ENCODE measurements around the gene RNF167. TPM values are rescaled to one million over a fixed set of nuclear protein-coding genes. Genes with fewer than 3 reads are reported as not detected.
A peak's percentile ranks its signal among the peaks of the same experiment; 100 is the strongest.

RNF167 gene
- total RNA-seq, 5 donors from 2014 or later (not counting 1 experiment from before 2014, with no cell fraction given), result 109 to 158 (median 135) TPM

DNA sequence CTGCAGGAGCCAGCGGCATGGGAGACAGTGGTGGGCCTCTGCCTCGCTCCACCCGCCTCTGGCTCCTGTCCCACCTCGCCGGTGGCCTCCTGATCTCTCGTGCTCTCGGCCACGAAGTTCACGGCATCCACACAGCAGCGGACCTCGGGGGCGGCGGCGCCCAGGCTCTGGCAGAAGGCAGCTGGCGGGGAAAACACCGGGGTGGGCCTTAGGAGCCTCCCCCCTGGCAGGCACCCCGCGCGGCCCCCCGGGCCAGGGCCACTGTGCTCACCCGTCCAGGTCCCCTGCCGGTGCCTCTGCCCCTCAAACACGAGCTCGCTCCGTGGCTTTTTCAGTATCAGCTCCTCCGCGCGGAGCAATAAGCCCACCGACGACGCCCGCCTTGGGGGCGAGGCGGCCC, 41.1 kb upstream of the RNF167 start:
- 29% methylated on average over 33 of the region's 34 CpGs for WGBS (ENCODE audit: insufficient coverage)
- DNase-seq (peak in 5 of 35 experiments; percentile 17 to 33 (median 23)), ATAC-seq (replicated peaks in 1 of 4) (peak; percentile 1 to 11 (median 6))
- peaks cover 6 to 34% of the 10 kb centered on the region in 2 donors for H3K36me3 ChIP-seq (ENCODE audit: control insufficient read depth in 2 of 2, extremely low read depth in 1 of 2, insufficient read depth in 1 of 2, low read length in 1 of 2)
- no peak overlapping the region for H3K27ac ChIP-seq (ENCODE audit: low read length)
- Mint-ChIP-seq H3K27me3 (no peaks in the 10 kb centered on the region), H3K9me3 (no peaks in the 10 kb centered on the region), H3K36me3 (peaks cover 20% of the 10 kb centered on the region), H3K4me3 (peak overlapping the region; percentile 83 to 90 (median 88)), H3K27ac (no peak overlapping the region), H3K4me1 (peaks cover 38 to 47% (median 38%) of the 10 kb centered on the region in 3 donors)
- peaks cover 12 to 57% of the 10 kb centered on the region in 2 experiments for H3K4me1 ChIP-seq (ENCODE audit: control insufficient read depth in 1 of 2, extremely low read depth in 1 of 2, insufficient read depth in 2 of 2, low read length in 2 of 2)
- CTCF ChIA-PET, result interaction anchor here in 1 of 2 donors (0.7 to 1.7 kb wide), 5 partner anchors 7 to 189 kb away, joined by 3 to 7 read pairs (median 4); partner anchors contain the start of genes ARRB2, RNF167, SLC25A11 and SPAG7
- H3K27me3 ChIP-seq (replicated peaks in 1 of 2; ENCODE audit: control insufficient read depth in 2 of 2, extremely low read depth in 1 of 2, insufficient read depth in 2 of 2, low read length in 1 of 2), result peaks cover 0 to 28% of the 10 kb centered on the region in 2 experiments
- H3K9me3 ChIP-seq, result no peaks in the 10 kb centered on the region
- POLR2A ChIA-PET, result interaction anchor here (0.5 to 1.3 kb wide), 5 partner anchors 50 to 988 kb away, joined by 3 to 5 read pairs (median 4); partner anchors contain the start of genes PFN1 (in 1 of the 2), PLD2 (in 1 of the 2) and SPAG7 (in 1 of the 2)
- peak overlapping the region in 1 of 2 donors; percentile 62 for H3K4me3 ChIP-seq (ENCODE audit: control insufficient read depth in 1 of 2, extremely low read depth in 1 of 2, low read length in 1 of 2)

GRCh38 chr17:4899341-4900230, 40.5 kb upstream of the RNF167 start, which contains the start of gene C17orf107:
Gene C17orf107 (plus strand): TSS chr17:4899536. CDS start chr17:4899763, 227 bp downstream.
- H3K27ac Mint-ChIP-seq, result peak within 1 kb of the TSS; percentile 69 to 75
- Histone ChIP-seq H3K36me3 (ENCODE audit: control insufficient read depth in 2 of 2, extremely low read depth in 1 of 2, insufficient read depth in 1 of 2, low read length in 1 of 2) (peaks cover 6 to 27% of the 10 kb centered on the region in 2 donors), H3K27ac (ENCODE audit: low read length) (peak within 1 kb of the TSS; percentile 70), H3K4me1 (ENCODE audit: control insufficient read depth in 1 of 2, extremely low read depth in 1 of 2, insufficient read depth in 2 of 2, low read length in 2 of 2) (peaks cover 12 to 60% of the 10 kb centered on the region in 2 experiments), H3K4me3 (ENCODE audit: control insufficient read depth in 1 of 2, extremely low read depth in 1 of 2, low read length in 1 of 2) (peak within 1 kb of the TSS; percentile 62 to 83), H3K9me3 (no peaks in the 10 kb centered on the region), H3K27me3 (replicated peaks in 1 of 2; ENCODE audit: control insufficient read depth in 2 of 2, extremely low read depth in 1 of 2, insufficient read depth in 2 of 2, low read length in 1 of 2) (peaks cover 0 to 28% of the 10 kb centered on the region in 2 experiments)
- no peaks in the 10 kb centered on the region for H3K27me3 Mint-ChIP-seq
- ChIA-PET POLR2A (interaction anchor here in 1 of 2 donors (0.5 to 1.3 kb wide), 5 partner anchors 49 to 988 kb away, joined by 3 to 5 read pairs (median 4); partner anchors contain the start of genes PFN1, PLD2, SPAG7 and SPNS2), CTCF (interaction anchor here in 1 of 2 donors (0.7 to 1.7 kb wide), 5 partner anchors 8 to 190 kb away, joined by 3 to 7 read pairs (median 4); partner anchors contain the start of genes ARRB2, RNF167, SLC25A11 and SPAG7)
- peak within 1 kb of the TSS; percentile 83 to 90 (median 88) for H3K4me3 Mint-ChIP-seq
- DNase-seq (peak; percentile 73 to 98 (median 94)), ATAC-seq (replicated peaks in 1 of 4) (peak; percentile 77 to 82 (median 80))
- no peaks in the 10 kb centered on the region for H3K9me3 Mint-ChIP-seq
- peaks cover 38 to 47% (median 38%) of the 10 kb centered on the region in 3 donors for H3K4me1 Mint-ChIP-seq
- 10% methylated on average over 55 of the region's 60 CpGs for WGBS (ENCODE audit: insufficient coverage)
- H3K36me3 Mint-ChIP-seq, result peaks cover 20% of the 10 kb centered on the region

- Mint-ChIP-seq H3K27ac (peak overlapping the region; percentile 46 to 73), H3K36me3 (peaks cover 15% of the 10 kb centered on the region), H3K27me3 (no peaks in the 10 kb centered on the region), H3K9me3 (no peaks in the 10 kb centered on the region), H3K4me3 (peak overlapping the region; percentile 83 to 90 (median 88)), H3K4me1 (peaks cover 38 to 47% (median 38%) of the 10 kb centered on the region in 3 donors)
- peak in 34 of 35 experiments; percentile 35 to 88 (median 73) for DNase-seq
- Histone ChIP-seq H3K4me3 (ENCODE audit: control insufficient read depth in 1 of 2, extremely low read depth in 1 of 2, low read length in 1 of 2) (peak overlapping the region; percentile 62 to 83), H3K4me1 (ENCODE audit: control insufficient read depth in 1 of 2, extremely low read depth in 1 of 2, insufficient read depth in 2 of 2, low read length in 2 of 2) (peaks cover 12 to 60% of the 10 kb centered on the region in 2 experiments), H3K36me3 (ENCODE audit: control insufficient read depth in 2 of 2, extremely low read depth in 1 of 2, insufficient read depth in 1 of 2, low read length in 1 of 2) (peaks cover 0 to 18% of the 10 kb centered on the region in 2 donors), H3K9me3 (no peaks in the 10 kb centered on the region), H3K27ac (ENCODE audit: low read length) (peak overlapping the region; percentile 47), H3K27me3 (replicated peaks in 1 of 2; ENCODE audit: control insufficient read depth in 2 of 2, extremely low read depth in 1 of 2, insufficient read depth in 2 of 2, low read length in 1 of 2) (peaks cover 0 to 28% of the 10 kb centered on the region in 2 experiments)
- POLR2A ChIA-PET, result no interaction called here
- 16% methylated on average over 62 of the region's 65 CpGs for WGBS (ENCODE audit: insufficient coverage)
- ATAC-seq (replicated peaks in 1 of 4), result peak in 3 of 4 experiments; percentile 11 to 35 (median 14)
- CTCF ChIA-PET, result interaction anchor here in 1 of 2 donors (1.1 to 1.7 kb wide), 2 partner anchors 135 to 191 kb away, joined by 4 to 7 read pairs; partner anchors contain the start of gene ARRB2
Observed at GRCh38 chr17:4900231-4901107, 39.6 kb upstream of the RNF167 start.

- peaks cover 12 to 60% of the 10 kb centered on the region in 2 experiments for H3K4me1 ChIP-seq (ENCODE audit: control insufficient read depth in 1 of 2, extremely low read depth in 1 of 2, insufficient read depth in 2 of 2, low read length in 2 of 2)
- Mint-ChIP-seq H3K4me3 (peak overlapping the region; percentile 71 to 90 (median 71)), H3K9me3 (no peaks in the 10 kb centered on the region), H3K27ac (peak overlapping the region; percentile 46 to 73), H3K4me1 (peaks cover 38 to 47% (median 38%) of the 10 kb centered on the region in 3 donors), H3K27me3 (no peaks in the 10 kb centered on the region), H3K36me3 (peaks cover 10% of the 10 kb centered on the region)
- 48% methylated on average over 37 of the region's 37 CpGs for WGBS (ENCODE audit: insufficient coverage)
- ATAC-seq (replicated peaks in 1 of 4) (no peak), DNase-seq (peak in 2 of 35 experiments; percentile 11 to 44)
- H3K27ac ChIP-seq (ENCODE audit: low read length), result peak overlapping the region; percentile 47
- peaks cover 0 to 11% of the 10 kb centered on the region in 2 donors for H3K36me3 ChIP-seq (ENCODE audit: control insufficient read depth in 2 of 2, extremely low read depth in 1 of 2, insufficient read depth in 1 of 2, low read length in 1 of 2)
- peaks cover 0 to 28% of the 10 kb centered on the region in 2 experiments for H3K27me3 ChIP-seq (replicated peaks in 1 of 2; ENCODE audit: control insufficient read depth in 2 of 2, extremely low read depth in 1 of 2, insufficient read depth in 2 of 2, low read length in 1 of 2)
- ChIA-PET POLR2A (interaction anchor here in 1 of 2 donors (0.5 to 0.7 kb wide), 2 partner anchors 8 to 66 kb away, joined by 3 read pairs; partner anchors contain the start of gene SPAG7), CTCF (interaction anchor here in 1 of 2 donors (1.1 kb wide), 1 partner anchor 135 kb away, joined by 4 read pairs; no protein-coding TSS in a partner anchor)
- H3K9me3 ChIP-seq, result no peaks in the 10 kb centered on the region
- peak overlapping the region; percentile 17 to 83 for H3K4me3 ChIP-seq (ENCODE audit: control insufficient read depth in 1 of 2, extremely low read depth in 1 of 2, low read length in 1 of 2)
Observed at GRCh38 chr17:4901108-4901647, 38.9 kb upstream of the RNF167 start.

GRCh38 chr17:4901648-4902344, 38.3 kb upstream of the RNF167 start:
- POLR2A ChIA-PET, result interaction anchor here (0.5 to 0.7 kb wide), 3 partner anchors 8 to 66 kb away, joined by 3 to 8 read pairs (median 3); partner anchors contain the start of gene SPAG7 (in 1 of the 2)
- 58% methylated on average over 37 of the region's 48 CpGs for WGBS (ENCODE audit: insufficient coverage)
- H3K36me3 Mint-ChIP-seq, result peaks cover 6% of the 10 kb centered on the region

More at GRCh38 chr17:4901648-4902344, 38.3 kb upstream of the RNF167 start:
- peaks cover 0 to 5% of the 10 kb centered on the region in 2 donors for H3K36me3 ChIP-seq (ENCODE audit: control insufficient read depth in 2 of 2, extremely low read depth in 1 of 2, insufficient read depth in 1 of 2, low read length in 1 of 2)
- H3K27me3 Mint-ChIP-seq, result no peaks in the 10 kb centered on the region
- H3K27me3 ChIP-seq (replicated peaks in 1 of 2; ENCODE audit: control insufficient read depth in 2 of 2, extremely low read depth in 1 of 2, insufficient read depth in 2 of 2, low read length in 1 of 2), result peaks cover 0 to 28% of the 10 kb centered on the region in 2 experiments
- peak overlapping the region in 1 of 3 donors; percentile 90 for H3K4me3 Mint-ChIP-seq
- ATAC-seq (replicated peaks in 1 of 4) (no peak), DNase-seq (peak in 14 of 35 experiments; percentile 15 to 54 (median 30))
- H3K4me1 ChIP-seq (ENCODE audit: control insufficient read depth in 1 of 2, extremely low read depth in 1 of 2, insufficient read depth in 2 of 2, low read length in 2 of 2), result peaks cover 12 to 60% of the 10 kb centered on the region in 2 experiments
- H3K27ac Mint-ChIP-seq, result no peak overlapping the region
- H3K9me3 ChIP-seq, result no peaks in the 10 kb centered on the region
- H3K27ac ChIP-seq (ENCODE audit: low read length), result peak overlapping the region; percentile 47
- H3K4me3 ChIP-seq (ENCODE audit: control insufficient read depth in 1 of 2, extremely low read depth in 1 of 2, low read length in 1 of 2), result no peak overlapping the region
- peaks cover 38 to 47% (median 38%) of the 10 kb centered on the region in 3 donors for H3K4me1 Mint-ChIP-seq
- H3K9me3 Mint-ChIP-seq, result no peaks in the 10 kb centered on the region
- CTCF ChIA-PET, result interaction anchor here (0.6 to 1.1 kb wide), 6 partner anchors 11 to 495 kb away, joined by 3 to 8 read pairs (median 4); no protein-coding TSS in a partner anchor
